ENCODE results near the gene AMER3.

The AMER3 gene

DNA sequence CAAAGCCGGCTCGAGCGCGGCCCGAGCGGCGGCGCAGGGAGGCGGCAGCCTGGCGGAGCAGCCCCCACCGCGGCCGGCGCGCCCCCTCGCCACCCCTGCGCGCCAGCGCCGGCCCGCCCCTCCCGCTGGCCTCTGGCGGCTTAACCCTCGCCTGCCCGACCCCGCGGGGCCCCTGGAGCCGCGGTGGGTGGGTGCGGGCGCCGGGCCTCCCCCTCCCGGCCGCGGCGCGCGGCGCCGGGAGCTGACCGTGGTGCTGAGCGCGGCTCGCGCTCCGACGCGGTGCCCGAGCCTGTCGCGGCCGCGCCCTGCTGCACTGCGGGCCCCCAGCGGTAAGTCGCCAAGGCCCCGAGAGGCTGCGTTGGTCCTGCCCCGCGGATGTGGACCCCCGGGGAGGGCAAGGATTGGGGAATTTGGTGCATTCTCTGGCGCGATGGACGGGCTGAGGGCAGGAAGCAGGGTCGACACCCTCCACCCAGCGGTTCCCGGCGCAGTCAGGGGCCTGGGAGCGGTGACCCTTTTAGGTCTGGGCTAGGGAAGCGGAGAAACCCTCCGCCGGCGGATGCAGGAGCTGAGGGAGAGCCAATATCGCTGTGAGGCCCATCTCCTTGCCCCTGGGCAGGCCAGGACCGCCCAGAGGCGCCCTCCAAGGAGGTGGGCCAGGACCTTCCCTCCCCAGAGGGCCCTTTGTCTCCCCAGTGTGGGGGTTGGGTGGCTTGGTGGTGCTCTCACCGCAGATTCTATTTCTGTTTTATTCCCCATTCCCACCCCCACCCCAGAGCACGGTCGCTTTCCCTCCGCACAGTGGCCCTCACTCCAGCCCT is 923 bp downstream of the AMER3 start:
- DNase-seq (ENCODE audit: low read depth in 2 of 2): no peak

DNA sequence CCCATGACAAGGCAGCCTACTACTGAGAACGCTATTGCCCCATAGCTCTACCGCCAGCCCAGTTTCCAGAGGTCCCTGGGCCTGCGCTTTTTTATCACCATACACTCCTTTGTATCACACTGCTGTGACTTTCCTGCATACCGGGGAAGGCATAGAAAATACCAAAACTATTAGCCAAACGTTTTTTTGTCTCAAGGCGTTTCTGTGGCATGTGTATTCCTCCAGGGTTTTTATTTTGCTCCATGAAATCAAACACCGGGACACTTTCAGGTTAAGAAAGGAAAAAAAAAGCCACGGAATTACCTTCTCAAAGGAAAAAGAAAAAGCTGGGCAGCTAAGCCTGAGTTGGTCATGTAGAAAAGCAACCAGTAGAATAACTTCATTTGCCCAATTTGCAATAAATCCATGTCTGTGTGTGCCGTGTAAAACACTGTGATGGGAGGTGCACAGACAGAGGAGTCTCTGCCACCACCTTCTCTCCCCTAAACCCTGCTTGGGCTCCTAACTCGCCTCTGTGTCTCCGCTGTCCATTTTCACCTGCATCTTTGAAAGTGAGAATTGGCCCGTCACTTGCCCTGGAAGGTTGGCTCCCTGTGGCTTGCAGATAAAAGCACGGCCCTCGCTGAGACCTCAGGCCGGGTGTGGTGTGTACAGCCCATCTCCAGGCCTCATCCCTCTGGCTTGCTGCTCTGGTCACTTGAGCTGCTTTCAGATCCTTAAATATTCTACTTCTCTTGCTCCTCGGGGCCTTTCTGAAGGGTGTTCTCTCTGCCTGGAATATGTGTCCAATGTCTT is 1.7 kb downstream of the AMER3 start:
- DNase-seq (ENCODE audit: low read depth in 2 of 2): no peak

DNA sequence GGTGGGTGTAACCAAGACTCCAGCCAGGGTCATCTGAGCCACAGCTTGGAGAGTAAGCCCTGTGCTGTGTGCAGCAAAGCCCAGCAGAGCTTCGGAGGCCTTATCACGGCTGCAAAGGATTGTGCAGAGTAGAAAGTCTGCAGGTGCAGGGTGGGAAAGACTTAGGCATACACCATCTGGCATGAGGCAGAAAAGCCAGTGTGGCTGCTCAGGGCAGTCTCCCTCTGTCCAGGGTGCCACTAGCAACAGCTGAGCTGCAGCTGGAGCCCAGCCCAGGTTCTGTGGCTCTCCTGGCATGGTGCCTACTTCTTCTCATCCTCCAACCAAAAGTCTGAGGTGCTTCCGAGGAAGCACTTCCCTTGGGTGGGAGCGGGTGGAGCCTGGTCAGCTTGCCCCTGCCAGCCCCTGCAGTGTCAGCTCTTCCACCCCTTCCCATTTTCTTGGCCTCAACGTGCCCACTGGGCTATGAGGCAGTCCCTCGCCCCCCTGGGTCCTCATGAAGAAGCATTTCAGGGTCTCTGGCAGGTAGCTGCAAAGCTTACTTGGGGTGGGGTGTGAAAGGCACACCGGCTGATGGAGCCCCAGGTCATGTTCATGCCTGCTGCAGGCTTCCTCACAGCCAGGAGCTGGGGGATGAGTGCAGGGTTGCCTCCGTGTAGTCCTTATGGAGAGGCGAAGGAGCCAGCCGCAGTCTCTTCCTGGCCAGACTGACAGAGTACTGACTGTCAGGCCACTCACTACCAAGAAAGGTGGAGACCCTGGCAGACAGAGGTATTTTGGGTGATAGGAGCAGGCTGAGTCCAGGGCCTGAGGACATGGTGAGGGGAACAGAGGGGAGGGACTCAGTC is 4.8 kb downstream of the AMER3 start:
- DNase-seq (ENCODE audit: low read depth in 2 of 2): no peak

DNA sequence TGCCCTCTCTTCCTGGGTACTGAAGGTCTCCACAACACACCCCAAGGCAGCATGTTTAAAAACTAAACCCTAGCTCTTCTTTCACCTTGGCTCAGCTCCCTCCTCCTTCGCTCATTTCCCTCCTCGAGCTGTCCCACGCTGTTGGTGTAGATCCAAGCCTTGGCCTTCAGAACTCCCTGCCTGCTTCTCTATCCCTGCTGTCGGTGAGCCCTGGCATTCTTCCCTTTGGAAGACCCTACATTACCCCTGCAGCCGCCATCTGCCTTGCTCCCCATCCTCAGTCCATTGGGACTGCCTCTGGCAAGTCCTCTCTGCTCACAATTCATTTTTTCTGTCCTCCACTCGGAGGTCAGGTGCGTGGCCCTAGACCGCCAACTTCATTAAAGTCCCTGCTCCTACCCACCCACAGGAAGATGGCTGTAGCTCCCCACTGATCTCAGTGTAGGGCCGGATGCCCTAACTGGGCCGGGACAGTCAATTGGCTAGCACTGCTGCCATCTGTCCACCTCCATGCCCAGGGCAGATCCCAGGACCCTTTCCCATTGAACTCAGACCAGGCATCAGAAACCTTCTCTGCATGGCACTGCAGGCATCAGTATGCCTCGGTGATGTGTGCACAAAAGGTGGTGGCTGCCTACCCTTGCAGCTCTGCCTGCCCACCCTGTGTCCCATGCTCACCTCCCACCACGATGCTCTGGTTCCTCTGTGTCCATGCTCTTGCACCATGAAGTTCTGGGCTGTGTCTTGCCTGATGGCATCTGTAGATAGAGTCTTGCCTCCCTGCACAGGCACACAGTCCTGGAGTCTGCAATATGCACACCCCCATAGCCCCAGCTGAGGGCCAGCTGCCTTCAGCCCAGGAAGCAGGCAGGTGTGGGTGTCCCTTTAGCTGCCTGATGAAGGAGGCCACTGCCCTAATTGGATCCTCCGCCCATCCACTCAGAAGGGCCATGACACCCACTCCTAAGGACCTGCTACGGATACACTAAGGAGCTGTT is 5.7 kb downstream of the AMER3 start:
- no peak for DNase-seq (ENCODE audit: low read depth in 2 of 2)

DNA sequence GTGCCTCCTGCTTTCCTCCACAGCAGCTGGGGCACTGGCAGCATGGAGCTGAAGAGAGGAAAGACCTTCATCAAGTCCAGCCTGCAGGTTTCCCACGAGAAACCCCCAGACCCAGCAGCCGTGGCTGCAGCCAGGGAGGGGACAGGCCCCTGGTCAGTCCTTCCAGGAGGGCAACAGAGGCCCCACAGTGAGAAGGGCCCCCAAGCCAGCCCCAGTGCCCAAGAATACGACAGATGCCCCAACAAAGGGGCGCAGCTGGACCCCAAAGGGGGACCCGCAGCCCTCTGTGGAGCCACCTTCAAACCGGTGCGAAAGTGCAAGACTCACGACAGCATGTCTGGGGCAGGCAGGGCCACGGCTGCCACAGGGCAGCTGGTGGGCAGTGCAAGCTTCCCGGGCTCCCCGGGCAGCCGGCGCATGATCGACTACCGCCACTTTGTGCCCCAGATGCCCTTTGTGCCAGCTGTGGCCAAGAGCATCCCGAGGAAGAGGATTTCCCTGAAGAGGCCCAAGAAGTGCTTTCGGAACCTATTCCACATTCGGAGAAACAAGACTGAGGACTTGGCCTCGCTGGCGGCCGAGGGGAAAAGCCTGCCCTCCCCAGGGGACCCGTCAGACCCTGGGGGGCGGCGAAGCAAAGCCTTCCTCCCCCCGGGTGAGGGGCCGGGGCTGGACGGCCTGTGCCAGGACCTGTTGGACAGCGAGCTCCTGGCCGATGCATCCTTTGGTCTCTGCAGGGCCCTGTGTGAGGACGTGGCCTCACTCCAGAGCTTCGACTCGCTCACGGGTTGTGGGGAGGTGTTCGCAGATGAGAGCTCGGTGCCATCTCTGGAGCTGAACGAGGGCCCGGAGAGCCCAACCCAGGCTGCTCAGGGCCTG is 6.9 kb downstream of the AMER3 start:
- DNase-seq (ENCODE audit: low read depth in 2 of 2): no peak

DNA sequence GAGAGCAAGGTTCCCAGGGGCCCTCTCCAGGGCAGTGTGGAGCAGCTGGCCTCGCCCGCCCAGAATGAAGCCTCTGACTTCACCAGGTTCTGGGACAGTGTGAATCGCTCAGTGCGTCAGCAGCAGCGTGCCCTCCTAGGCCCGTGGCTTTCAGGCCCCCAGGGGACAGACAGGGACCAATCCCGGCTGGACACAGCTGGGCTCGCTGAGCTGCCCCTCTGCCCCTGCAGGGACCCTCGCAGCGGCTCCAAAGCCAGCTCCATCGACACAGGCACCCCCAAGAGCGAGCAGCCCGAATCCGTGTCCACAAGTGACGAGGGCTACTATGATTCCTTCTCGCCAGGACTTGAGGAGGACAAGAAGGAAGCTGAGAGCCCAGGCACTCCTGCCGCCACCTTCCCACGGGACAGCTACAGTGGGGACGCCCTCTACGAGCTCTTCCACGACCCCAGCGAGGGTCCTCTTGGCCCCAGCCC is 7.6 kb downstream of the AMER3 start:
- no peak for DNase-seq (ENCODE audit: low read depth in 2 of 2)

DNA sequence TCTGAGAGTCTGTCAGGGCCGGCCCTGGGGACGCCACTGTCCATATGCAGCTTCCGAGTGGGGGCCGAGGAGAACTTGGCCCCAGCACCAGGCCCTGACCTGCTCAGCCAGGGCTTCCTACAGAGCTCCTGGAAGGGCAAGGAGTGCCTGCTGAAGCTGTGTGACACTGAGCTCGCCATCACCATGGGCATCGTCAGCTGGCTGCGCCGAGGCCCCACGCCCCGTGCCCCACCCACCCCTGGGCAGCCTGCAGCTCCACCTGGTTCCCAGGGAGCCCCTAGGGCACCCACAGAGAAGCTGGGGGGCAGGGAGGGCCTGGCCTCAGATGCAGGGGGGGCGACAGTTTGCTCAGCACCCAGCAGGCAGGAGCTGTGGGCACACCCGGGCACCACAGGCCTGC is 8.1 kb downstream of the AMER3 start:
- DNase-seq (ENCODE audit: low read depth in 2 of 2): no peak

DNA sequence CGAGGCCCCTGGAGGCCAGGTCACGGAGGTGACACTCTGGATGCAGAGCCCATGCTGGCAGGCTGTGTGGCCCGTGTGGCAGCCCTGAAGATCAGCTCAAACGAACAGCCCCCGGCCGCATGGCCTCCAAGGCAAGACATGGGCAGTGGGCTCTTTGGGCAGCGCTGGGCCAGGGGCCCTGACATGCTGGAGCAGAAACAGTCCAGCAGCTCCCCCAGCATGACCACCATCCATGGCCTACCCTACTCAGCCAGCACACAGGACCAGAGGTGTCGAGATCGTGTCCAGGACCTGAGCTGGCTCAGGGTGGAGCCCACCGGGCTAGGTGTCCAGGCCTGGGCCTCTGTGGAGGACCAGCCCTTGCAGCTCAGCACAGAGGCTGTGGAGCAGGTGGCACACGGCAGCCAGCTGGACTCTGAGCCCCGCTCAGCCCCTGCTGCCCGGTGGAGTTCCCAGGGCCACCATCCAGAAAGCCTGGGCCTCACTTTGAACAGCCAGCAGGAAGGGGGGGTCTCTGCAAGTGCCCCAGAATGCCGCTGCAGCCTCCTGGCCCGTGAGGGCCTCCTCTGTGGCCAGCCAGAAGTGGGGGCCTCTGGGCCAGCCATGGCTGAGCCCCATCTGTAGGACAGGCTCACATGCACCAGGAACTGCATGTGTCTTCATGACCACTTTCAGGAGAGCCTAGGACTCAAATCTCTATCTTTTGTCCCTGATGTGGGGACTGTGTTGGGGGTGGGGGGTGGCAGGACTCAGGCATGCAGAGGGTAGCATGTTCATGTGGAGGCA is 8.9 kb downstream of the AMER3 start:
- no peak for DNase-seq (ENCODE audit: low read depth in 2 of 2)

DNA sequence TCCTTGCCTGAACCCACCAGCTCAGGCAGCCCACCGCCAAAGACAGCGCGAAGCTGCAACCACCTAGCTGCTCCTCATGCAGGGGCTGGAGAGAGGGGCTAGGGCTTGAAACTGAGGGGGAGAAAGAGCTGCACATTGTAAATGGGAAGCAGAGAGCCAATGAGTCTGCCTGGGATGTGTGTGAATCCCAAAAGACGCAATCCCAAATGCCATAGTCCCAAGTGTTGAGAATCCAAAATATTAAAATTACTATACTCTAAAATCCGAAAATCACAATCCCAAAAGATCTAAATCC is 9.4 kb downstream of the AMER3 start:
- DNase-seq (ENCODE audit: low read depth in 2 of 2): no peak

DNA sequence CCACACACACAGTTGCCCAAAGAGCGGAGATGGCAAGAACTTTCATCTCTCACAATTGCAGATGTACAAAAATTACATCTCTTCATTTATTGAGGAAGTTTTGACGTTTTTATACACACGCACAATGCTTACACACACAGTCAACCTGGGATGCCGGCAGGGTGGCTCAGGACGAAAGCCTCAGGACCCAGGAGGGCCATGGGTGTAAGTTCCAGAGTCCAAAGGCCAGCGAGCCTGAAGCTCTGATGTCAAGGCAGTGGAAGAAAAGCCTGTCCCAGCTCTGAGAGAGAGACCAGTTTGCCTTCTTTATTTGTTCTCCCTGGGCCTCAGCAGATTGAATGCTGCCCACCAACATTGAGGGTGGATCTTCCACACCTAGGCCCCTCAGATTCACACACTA is 10.1 kb downstream of the AMER3 start:
- DNase-seq (ENCODE audit: low read depth in 2 of 2): no peak

DNA sequence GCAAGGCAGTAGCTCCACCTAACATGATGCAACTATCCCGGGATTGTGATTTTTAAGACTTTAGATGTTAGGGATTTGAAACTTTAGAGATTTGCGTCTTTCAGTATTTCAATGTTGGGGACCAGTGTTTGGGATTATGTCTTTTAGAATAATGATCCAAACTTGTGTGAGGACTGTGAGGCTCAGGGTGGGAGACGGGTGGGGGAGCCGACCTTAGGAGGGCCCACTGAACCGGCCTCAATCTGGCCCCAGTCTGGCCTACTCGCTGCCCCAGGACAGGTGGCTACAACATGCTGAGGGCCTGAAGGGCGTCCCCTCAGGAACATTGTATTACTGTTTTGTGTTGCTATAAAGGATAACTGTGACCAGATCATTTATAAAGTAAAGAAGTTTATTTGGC is 10.7 kb downstream of the AMER3 start:
- no peak for DNase-seq (ENCODE audit: low read depth in 2 of 2)

DNA sequence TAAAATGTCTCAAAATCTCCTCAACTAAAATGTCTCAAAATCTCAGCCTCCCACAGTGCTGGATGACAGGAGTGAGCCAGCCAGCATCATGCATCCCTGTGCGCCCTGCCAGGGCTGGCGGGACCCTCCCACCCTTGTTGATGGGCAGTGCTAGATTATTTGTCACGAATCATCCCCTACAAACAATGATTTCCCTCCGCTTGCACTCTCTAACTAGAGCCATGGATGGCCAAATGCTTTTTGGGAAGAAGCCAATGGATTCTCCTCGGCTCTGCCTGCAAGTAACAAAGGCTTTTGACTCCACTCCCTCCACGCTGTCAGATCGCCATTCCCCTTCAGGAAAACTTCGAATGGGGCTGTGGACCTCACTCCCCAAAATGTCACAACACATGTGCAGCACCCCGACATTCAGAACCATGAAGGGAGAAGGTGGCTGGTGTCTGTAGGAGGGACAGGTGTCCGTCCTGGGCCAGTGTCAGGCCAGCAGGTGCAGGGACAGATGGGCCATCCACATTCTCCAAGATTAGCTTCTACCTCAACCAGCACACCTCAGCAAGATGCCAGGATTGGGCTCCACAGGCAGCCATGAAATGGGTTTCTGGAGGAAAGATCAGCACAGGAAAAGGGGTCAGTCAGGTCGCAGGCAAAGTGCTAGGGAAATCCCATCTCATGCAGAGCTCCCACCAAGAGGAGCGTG is 11.5 kb downstream of the AMER3 start:
- DNase-seq (ENCODE audit: low read depth in 2 of 2): no peak

DNA sequence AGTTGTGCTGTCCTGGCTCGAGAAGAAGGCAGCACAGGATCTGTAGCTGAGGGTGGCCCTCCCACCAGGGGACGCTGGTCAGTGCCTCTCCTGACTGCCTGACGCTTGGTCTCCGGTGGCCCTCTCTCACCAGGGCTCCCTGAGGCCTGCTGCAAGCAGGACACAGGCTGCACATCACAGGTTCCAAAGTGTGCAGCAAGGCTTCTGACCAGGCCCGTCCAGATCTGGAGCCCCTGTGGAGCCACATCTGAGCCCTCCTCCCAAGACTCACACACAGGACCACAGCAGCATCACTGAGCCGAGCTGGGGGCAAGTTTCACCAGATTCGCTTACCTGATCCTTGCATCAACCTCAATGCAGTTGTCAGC is 12.1 kb downstream of the AMER3 start:
- DNase-seq (ENCODE audit: low read depth in 2 of 2): no peak

DNA sequence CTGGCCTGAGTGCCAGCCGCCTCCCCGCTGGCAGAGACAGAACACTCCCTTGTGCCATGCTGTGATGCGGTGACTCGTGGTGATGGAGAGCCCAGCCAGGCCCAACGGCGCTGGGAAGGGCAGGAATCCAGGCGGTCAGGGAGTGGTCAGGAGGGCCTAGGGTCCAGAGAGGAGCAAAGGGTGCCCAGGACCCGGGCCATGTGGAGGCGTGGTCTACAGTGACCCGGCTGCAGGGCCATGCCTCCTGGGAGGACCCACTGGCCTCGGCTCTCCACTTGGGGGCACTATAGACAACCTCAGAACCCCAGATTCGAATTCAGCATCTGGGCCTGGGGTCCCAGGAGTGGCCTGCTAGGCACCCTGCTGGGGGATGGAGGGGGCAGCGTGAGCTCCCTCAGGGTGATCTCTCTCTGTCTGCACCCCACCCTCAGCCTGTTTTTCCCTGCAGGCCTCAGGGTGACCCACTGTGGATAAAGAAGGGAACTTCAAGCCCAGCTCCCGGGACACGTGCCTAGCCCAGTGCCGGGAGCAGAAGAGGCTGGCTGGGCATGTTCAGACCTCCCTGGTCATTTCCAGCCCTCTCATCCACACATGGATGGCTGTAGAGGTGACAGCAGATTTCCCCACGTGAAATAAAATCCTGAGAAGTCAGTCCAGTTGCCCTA is 13.0 kb downstream of the AMER3 start:
- DNase-seq (ENCODE audit: low read depth in 2 of 2): no peak

DNA sequence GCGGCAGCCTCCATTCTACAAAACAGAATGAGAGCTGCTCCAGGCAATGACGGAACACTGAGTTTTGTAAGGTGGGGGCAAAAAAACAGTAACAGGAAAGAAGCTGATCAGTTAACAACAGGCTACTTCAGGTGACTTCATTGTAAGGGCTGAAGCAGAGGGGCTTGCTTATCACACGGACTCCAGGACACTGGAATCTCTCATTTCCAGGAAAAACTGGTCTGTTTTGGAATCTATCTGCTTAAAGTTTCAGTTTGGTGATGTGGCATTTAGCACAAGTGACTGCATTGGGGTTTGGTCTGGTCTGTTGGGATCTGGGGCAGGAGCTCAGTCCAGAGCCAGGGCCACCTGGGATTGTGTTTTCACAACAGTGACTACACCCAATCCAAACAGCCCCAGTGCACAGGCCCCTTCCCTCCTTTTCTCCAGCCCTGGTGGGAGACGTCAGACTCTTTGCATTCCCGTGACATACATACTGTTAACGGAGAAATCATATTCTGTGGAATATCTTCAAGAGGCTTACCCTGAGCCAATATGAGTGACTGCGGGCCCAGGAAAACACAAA is 14.1 kb downstream of the AMER3 start:
- DNase-seq (ENCODE audit: low read depth in 2 of 2): no peak

DNA sequence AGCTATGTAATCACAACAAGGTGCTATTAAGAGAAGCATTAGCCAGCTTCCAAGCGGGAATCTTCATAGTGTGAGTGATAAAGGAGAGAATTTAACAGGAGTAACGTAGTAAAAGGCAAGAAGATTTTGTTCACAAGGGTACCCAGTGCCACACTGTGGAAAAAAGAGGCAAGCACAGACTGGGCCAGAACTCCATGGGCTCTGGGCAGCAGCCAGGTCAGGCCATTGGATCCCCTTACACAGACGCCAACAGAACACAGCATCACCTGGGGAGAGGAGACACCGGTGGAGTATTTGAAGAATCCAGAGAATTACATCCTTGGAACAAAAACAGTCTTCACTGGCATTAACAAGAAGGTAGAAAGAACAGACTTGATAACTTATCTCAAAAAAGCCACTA is 21.2 kb downstream of the AMER3 start:
- no peak for DNase-seq (ENCODE audit: low read depth in 2 of 2)

DNA sequence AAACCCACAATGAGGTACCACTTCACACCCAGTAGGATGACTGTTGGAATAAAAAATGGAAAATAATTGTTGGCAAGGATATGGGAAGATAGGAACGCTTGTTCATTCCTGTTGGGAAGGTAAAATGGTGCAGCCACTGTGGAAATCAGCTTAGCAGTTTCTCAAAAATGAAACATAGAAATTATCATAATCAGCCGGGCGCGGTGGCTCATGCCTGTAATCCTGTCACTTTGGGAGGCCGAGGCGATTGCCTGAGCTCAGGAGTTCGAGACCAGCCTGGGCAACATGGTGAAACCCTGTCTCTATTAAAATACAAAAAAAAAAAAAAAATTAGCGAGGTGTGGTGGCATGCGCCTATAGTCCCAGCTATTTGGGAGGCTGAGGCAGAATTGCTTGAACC is 23.4 kb downstream of the AMER3 start:
- no peak for DNase-seq (ENCODE audit: low read depth in 2 of 2)

DNA sequence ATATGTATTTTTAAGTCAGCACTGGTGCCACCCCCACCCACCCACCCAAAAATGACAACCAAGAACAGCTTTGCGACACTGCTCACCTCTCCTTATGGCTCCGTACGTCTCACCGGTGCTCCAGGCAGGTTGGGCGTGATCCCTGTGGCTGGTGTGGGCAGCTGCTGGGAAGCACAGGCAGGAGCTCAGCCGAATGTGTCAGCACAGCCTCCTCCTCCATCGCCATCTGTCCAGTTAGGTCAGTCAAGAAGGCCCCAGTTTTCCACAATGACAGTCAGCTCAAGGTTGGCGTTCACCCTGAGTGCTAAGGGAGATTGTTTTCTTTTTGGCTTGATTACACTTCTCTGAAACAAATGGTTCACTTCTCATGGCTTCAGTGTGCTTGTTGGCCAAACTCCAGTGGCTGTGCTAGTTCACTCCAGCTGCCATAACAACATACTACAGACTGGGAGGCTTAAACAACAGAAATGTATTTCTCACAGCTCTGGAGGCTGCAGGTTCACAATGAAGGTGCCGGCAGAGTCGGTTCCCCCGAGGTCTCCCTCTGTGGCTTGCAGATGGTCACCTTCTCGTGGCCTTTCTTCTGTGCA is 30.2 kb downstream of the AMER3 start:
- DNase-seq (ENCODE audit: low read depth in 2 of 2): no peak
